ENCODE measurements around the gene PSMC3.

PSMC3 gene

DNA sequence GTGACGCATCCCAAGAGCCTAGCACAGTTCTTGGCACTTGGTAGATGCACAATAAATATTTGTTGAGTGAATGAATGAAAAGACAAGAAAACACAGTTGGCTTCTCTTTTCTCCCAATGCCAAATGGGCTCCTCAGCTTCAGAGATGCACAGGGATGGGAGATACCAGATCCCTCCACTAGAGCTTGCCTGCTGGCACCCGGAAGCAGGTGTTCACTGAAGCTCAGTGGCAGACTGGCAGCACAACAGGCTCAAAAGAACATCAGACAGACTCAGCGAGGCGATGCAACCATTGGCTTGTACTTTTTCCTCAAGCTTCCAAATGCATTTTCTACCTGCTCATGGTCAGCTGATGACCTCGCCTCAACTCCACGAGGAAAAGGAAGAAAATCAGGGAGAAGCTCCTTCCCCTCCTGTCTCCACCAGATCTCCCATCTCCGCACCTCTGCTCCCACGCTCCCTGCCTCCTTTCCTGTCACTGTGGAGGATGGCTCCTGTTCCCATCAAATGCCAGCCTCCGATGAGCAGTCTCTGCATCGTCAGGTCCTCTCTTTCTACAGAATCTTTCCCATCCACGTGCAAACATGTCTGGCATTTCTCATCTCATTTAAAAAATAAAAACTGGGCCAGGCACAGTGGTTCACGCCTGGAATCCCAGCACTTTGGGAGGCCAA, 16.9 kb upstream of the PSMC3 start:
- no peak for DNase-seq (ENCODE audit: low read depth in 2 of 2)

DNA sequence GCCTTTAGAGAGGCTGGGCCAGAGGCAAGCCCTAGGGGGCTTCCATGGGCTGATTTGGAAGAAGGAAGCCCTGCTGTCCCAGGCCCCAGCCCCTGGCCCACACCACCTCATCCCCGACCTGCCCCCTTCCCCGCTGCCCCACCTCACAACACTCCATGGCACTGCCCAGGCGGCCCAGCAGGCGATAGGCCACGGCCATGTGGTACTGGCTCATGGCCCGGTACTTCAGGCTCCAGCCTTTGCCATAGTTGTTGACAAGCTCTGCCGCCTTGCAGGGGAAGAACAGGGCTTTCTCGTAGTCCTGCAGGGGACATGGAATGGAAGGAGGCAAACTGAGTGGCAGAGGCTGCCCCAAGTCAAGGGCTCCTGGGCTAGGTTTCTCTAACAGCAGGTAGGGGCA, 16.3 kb upstream of the PSMC3 start:
- no peak for DNase-seq (ENCODE audit: low read depth in 2 of 2)

DNA sequence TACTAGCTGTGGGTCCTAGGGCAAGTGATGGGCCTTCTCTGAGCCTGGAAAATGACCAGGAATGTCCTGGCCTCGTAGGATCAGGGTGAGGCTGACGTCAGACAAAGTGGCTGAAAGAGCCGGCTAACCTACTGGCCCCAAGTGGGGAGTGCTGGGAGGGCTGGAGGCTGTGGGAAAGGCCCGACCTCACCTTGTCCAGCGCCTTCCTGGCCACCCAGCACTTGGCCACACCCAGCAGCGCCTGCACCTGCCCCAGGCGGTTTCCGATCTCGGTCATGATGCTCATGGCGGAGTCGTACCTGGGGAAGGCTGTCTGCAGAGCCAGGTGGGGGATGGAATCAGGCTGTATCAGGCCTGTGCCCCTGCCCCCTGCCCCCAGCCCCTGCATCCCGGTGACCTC, 15.2 kb upstream of the PSMC3 start:
- DNase-seq (ENCODE audit: low read depth in 2 of 2) = no peak

DNA sequence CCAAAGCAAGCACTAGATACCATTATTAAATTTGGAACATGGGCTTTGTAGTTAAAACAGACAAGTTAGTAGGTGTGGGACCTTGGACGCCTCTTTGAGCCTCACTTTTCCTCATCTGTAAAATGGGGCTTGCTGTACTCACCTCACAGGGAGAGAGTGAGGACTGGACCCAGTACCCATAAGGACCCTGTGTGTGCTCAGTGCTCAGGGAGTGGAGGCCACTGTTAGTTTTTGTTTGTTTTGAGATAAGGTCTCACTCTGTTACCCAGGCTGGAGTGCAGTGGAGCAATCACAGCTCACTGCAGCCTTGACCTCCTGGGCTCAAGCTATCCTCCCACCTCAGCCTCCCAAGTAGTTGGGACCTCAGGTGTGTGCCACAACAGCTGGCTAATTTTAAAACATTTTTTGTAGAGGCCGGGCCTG, 13.8 kb upstream of the PSMC3 start:
- no peak for DNase-seq (ENCODE audit: low read depth in 2 of 2)

DNA sequence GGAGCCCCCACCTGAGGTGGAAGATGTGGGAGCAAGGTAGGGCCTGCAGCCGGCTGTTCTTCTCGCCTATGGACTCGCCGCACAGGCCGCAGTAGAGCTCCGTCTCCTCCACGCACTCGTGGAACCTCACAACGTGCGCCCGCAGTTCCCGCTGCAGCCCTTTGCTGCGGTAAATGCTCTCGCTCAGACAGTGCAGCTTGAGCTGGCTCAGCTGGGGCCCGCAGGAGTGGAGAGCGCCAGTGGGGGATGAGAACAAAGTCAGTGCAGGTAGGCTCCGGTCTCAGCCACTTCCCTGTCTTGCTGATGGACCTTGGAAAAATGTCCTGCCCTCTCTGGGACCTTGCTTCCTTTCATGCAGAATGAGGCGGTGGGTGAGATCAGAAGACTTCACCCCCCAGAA, 12.5 kb upstream of the PSMC3 start:
- no peak for DNase-seq (ENCODE audit: low read depth in 2 of 2)

DNA sequence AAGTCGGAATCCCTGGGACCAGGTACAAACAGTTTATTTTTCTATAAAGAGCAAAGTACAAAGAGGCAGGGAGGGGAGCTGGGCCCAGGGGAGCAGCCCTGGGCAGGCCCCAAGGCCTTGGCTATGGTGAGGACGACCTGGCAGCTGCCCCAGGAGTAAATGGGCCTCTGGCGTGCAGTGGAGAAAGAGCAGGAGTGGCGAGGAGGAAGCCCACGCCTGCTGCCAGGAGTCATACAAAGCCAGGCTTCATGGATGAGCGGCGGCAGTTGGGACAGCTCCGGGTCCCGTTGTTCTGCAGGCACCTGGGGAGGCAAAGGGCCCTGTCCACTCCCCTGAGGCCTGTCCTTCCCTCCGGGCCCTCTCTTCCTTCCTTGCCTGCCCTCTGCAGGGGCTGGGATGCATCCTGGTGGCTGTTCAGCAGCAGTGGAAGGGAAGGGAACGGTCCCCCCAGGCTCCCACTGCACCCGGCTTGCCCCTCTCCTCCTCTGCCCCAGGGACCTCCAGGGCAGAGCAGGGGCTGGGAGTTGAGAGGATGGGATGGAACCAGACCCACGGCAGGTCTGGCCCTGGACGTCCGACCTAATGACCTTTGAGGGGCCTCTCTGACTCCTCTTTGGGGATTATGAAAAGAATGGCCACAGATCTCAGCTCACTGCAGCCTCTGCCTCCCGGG, 11.6 kb upstream of the PSMC3 start:
- no peak for DNase-seq (ENCODE audit: low read depth in 2 of 2)

DNA sequence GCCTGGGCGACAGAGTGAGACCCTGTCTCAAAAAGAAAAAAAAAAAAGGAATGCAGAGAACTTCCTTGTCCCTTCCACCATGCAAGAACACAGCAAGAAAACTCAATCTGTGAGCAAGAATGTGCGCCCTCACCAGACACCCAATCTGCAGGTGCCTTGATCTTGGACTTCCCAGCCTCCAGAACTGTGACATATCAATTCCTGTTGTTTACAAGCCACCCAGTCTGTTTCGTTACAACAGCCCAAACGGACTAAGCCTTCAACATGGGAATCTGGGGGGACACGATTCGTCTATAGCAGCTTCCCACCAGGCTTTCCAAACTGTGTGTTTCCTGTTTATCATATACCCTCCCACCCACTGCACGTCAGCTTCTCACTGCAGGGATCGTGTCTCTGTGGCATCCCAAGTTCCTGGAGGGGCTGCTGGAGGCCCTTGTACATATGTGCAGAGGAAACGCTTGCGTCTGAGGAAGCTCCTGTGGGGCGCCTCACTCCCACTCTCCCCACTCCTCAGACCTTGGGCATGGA, 11.0 kb upstream of the PSMC3 start:
- no peak for DNase-seq (ENCODE audit: low read depth in 2 of 2)

DNA sequence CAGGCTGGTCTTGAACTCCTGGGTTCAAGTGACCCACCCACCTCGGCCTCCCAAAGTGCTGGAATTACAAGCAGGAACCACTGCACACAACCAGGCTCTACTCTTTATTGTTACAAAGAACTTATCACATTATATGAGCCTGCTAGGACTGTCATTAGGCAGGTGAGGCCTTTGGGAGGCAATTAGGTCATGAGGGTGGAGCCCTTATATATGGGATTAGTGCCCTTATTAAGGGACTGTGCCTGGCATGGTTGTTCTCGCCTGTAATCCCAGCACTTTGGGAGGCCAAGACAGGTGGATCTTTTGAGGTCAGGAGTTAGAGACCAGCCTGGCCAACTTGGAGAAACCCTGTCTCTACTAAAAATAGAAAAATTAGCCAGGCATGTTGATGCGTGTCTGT, 10.5 kb upstream of the PSMC3 start:
- no peak for DNase-seq (ENCODE audit: low read depth in 2 of 2)

DNA sequence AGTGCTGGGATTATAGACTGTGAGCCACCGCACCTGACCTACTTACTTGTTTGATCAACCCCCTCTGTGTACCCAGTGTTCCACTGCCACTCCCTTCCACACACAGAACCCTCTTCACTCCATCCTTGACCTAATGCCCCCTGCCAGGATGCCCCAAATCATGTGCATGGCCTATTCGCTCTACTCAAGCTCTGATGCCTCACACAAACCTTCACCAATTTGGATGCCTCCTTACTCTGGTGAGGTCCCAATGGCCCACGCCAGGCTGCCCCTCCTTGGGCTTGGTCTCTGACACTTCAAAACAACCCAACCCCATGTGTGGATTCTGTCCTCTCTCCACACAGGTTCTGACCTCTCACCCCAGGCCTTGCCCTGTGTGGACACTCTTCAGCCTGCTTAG, 9.4 kb upstream of the PSMC3 start:
- DNase-seq (ENCODE audit: low read depth in 2 of 2) = no peak

DNA sequence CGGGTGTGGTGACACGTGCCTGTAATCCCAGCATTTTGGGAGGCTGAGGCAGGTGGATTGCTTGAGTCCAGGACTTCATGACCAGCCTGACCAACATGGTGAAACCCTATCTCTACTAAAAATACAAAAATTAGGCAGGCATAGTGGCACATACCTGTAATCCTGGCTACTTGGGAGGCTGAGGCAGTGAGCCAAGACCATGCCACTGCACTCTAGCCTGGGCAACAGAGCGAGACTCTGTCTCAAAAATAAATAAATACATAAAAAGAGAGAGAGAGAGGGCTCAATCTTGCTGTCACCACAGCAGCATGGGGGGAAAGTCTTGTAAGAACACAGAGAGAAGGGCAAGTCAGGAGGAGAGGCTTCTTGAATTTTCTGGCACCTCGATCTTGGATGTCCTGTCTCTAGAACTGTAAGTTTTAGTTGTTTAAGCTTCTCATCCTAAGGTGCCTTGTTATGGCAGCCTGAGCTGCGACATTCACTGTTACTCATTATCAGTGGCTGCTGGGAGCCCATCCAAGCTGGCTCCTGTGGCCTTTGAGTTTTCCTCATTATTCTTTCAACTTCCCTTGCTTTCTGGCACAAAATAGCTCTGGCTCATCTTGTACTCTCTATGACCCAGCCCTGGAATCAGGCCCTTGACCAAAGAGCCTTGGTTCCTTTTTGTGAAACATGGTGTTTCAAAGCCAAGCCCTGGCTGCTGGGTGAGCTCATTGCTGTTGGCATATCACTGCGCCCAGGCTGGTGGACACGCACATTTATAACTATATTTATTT, 8.0 kb upstream of the PSMC3 start:
- no peak for DNase-seq (ENCODE audit: low read depth in 2 of 2)

DNA sequence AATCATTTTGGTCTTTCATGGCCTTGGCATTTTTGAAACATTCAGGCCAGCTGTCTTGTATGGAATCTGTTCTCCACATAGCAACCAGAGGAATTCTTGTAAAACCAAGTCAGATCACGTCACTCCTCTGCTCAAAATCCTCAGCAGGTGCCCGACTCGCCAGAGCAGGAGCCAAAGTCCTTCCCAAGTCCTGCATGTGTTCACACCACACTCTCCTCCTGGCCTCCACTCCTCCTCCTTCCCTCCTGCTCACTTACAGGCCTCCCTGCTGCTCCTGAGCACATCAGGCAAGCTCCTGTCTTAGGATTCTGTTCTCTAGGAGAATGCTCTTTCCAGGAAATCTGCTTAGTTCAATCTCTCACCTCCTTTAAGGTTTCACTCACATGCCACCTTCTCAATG, 6.9 kb upstream of the PSMC3 start:
- no peak for DNase-seq (ENCODE audit: low read depth in 2 of 2)

DNA sequence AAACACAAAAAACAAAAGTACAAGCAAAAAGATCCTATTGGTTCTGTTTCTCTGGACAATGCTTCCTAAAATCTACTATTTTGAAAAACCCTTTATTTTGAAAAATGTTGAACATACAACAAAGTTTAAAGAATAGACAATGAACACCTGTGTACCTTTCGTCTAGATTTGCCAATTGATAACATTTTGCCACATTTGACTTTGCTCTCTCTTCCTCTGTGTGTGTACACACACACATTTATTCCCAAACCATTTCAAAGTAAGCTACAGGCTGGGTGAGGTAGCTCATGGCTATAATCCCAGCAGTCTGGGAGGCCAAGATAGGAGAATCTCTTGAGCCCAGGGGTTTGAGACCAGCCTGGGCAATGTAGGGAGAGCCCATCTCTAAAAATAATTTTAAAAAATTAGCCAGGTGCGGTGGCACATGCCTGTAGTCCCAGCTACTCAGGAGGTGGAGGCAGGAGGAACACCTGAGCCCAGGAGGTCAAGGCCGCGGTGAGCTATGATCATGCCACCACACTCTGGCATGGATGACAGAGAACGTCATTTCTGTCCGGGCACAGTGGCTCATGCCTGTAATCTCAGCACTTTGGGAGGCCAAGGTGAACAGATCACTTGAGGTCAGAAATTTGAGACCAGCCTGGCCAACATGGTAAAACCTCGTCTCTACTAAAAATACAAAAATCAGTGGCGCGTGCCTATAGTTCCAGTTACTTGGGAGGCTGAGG, 5.3 kb upstream of the PSMC3 start:
- no peak for DNase-seq (ENCODE audit: low read depth in 2 of 2)

DNA sequence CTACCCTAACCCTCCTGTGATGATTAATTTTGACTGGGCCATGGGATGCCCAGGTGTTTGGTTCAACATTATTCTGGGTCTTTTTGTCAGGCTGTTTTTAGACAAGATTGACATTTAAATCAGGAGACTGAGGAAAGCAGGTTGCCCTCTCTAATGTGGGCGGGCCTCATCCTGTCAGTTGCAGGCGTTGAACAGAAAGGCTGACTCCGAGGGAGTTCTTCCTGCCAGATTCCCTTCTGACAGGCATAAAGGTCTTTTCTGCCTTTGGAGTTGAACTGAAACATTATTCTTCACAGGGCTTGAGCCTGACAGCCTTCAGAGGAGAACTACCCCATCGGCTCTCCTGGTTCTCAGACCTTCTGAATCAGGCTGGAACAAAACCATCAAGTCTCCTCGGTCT, 4.3 kb upstream of the PSMC3 start:
- no peak for DNase-seq (ENCODE audit: low read depth in 2 of 2)

DNA sequence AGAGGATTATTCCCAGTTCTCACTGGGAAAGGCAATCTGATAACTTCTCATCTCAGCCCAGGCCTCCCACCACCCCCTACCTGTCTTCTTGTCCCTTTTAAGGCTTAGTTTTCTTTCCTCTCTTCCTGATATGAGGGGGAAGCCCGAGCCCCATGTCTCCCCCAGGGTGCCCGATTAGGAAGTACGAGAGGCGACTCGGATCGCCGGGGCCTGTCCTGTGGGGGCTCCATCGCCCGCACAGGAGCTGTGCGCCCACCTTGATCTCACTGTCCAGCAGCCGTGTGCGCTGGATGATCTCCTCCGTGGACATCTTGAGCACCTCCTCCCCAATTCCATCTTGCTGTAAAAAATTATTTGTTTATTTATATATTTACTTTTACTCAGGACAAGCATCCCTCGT, 628 bp downstream of the PSMC3 start:
- DNase-seq (ENCODE audit: low read depth in 2 of 2) = no peak

DNA sequence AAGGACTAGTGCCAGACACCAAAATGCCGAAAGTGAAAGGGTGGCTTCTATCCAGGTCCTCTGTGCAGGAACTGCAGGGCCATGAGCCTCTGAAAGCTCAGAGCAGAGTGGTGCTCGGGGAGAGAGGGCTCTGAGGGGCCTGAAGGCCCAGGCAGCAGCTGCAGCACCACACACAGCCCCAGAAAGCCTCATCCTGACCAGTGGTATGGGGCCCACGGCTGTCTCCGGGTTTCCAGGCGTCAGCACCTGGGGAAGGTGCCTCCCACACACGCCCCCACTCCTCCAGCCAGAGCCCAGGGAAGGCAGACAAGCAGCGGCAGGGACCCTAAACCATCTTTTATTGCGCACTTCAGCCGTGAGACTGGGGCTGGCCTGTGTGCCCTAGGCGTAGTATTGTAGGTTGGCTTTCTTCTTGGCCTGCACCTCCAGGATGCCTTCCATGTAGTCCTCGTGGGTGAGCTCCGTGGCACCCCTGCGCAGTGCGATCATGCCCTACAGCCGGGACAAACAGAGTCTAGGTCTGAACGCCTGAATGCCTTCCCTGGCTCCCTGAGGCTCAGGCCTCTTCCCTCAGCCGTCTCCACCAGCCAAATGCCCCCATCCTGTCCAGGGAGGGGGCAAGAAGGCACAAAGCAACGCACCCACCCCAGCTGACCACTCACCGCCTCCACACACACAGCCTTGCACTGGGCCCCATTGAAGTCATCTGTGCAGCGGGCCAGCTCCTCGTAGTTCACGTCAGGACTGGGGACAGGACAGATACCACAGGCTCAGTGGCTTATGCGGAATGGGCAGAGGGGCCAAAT, 7.6 kb downstream of the PSMC3 start:
- no peak for DNase-seq (ENCODE audit: low read depth in 2 of 2)

DNA sequence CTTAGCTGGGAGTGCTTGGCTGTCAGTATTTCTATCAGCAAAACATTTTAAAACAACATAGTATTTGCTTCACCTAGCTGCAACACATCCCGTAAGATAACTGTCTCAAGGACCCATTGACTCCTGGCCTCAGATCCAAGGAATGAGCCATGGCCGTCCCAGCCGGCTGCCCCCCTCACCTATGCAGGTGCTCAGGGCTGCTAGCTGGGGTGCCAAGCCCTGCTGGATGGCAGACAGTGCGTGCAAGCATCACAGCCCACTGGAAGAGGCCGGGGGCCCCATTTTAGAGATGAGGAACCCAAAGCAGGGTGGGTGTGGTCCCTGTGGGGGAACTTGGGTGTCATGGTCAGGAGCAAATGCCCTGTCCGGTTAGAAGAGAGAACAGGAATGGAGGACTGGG, 8.5 kb downstream of the PSMC3 start:
- no peak for DNase-seq (ENCODE audit: low read depth in 2 of 2)

DNA sequence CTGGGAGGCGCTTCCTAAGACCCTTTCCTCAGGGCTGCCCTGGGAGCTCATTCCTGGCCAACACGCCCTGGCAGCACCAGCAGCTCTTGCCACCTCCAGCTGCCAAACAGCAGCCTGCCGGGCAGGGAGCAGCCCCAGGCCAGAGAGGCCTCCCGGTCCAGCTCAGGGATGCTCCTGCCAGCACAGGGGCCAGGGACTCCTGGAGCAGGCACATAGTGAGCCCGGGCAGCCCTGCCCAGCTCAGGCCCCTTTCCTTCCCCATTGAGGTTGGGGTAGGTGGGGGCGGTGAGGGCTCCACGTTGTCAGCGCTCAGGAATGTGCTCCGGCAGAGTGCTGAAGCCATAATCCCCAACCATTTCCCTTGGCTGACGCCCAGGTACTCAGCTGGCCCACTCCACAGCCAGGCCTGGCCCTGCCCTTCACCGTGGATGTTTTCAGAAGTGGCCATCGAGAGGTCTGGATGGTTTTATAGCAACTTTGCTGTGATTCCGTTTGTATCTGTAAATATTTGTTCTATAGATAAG, 10.2 kb downstream of the PSMC3 start:
- no peak for DNase-seq (ENCODE audit: low read depth in 2 of 2)

DNA sequence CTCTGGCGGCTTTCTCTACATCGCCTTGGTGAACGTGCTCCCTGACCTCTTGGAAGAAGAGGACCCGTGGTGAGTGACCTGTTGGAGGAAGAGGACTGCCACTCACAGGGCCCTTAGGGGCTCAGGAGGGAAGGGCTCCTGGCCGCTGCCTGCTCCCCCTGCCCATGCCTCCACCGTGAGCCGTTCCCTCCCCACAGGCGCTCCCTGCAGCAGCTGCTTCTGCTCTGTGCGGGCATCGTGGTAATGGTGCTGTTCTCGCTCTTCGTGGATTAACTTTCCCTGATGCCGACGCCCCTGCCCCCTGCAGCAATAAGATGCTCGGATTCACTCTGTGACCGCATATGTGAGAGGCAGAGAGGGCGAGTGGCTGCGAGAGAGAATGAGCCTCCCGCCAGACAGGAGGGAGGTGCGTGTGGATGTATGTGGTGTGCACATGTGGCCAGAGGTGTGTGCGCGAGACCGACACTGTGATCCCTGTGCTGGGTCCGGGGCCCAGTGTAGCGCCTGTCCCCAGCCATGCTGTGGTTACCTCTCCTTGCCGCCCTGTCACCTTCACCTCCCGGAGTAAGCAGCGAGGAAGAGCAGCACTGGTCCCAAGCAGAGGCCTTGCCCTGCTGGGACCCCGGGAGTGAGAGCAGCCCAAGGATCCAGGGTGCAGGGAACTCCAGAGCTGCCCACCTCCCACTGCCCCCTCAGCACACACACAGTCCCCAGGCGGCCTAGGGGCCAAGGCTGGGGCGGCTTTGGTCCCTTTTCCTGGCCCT, 11.0 kb downstream of the PSMC3 start:
- no peak for DNase-seq (ENCODE audit: low read depth in 2 of 2)

DNA sequence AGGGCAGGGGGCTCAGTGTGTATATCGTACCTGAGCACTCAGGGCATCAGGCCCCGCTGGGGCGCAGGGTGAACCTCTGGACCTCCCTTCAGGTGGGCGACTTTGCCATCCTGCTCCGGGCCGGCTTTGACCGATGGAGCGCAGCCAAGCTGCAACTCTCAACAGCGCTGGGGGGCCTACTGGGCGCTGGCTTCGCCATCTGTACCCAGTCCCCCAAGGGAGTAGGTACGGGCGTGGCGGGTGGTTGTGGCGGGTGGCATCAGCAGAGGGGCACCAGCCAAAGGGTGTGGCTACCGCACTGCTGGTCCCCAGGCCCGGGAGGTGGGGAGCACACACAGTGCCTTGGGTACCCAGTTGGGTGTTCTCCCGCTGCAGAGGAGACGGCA, 11.6 kb downstream of the PSMC3 start:
- DNase-seq (ENCODE audit: low read depth in 2 of 2) = no peak

DNA sequence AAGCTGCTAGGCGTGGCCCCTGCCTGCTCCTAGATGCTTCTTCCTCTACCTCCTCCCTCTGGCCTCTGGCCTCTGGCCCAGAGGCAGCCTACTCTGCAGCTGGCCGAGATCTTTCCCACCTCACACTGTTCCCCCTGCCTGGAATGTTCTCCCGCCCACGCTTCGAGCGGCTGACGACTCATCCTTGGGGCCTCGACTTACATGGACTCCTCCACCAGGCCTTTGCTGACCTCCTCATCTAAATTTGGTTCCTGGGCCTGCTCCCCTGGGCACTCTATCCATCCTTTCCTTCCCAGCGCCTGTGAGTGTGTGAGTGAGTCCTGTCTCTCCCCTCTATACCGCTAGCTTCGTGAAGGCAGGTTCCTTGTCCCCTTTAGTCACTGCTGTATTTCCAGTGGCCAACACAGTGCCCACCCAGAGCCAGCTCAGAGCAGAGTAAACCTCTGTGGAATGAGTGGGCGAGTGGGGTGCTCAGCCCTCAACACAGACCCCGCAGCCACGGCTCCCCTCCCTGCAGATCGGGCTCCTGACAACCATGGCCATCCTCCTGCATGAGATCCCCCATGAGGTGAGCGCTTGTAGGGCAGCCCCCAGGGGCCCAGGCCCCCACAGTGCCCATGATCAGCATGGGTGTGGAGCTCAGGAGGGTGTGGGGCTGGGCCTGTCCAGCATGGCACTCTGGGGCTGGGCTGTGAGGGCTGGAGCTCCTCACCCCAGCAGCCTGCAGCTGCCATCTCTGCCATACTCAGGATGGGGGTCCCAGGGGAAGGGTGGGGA, 12.1 kb downstream of the PSMC3 start:
- DNase-seq (ENCODE audit: low read depth in 2 of 2) = no peak
